Stimulated activated CD4-positive, alpha-beta T cell treated with anti-CD3 and anti-CD28 coated beads, TNF-alpha, amount 100 ng/mL, for 4 hours (primary cell): ENCODE measurements around the gene GDF3.
"Not testable (repeated sequence)": the region's sequence is repeated elsewhere in the genome, so short reads cannot be mapped to it uniquely, and the experiment has no call there.

Experiments
- DNase-seq, 3 experiments: peaks; one replicate each; pipeline ENCODE4 v3.0.0-alpha.2; 2020; ENCODE audit warnings: low read depth in 3 of 3

Gene GDF3

GRCh38 chr12:7695566-7696197 lies at the start of gene GDF3:
TSS of gene GDF3 (minus strand) at chr12:7695775. CDS start at chr12:7695728, 47 bp downstream.
- DNase-seq: no peak

- DNase-seq: no peak
These were observed 37.4 kb upstream of the GDF3 start for GRCh38 chr12:7732993-7733392.

- no peak for DNase-seq
These were observed 35.9 kb upstream of the GDF3 start for GRCh38 chr12:7731486-7731885.

GRCh38 chr12:7730984-7731383 lies 35.4 kb upstream of the GDF3 start:
- DNase-seq: not testable (repeated sequence)

- no peak for DNase-seq
These were observed 34.2 kb upstream of the GDF3 start for GRCh38 chr12:7729746-7730145.

- DNase-seq: no peak
These were observed 28.4 kb upstream of the GDF3 start for GRCh38 chr12:7723926-7724325.

- DNase-seq: no peak
These were observed 24.6 kb upstream of the GDF3 start for GRCh38 chr12:7719946-7720730.

- DNase-seq: no peak
These were observed 20.8 kb upstream of the GDF3 start for GRCh38 chr12:7716381-7716780.

- no peak for DNase-seq
These were observed 17.4 kb upstream of the GDF3 start for GRCh38 chr12:7712841-7713442.

GRCh38 chr12:7711133-7711532 lies 15.6 kb upstream of the GDF3 start, which contains the start of gene DPPA3:
TSS of gene DPPA3 (plus strand) at chr12:7711433. CDS start at chr12:7711571, 138 bp downstream.
- no peak for DNase-seq

GRCh38 chr12:7709969-7710675 lies 14.5 kb upstream of the GDF3 start:
- no peak for DNase-seq

- DNase-seq: no peak
These were observed 10.3 kb upstream of the GDF3 start for GRCh38 chr12:7705846-7706245.

GRCh38 chr12:7695237-7695560 lies 376 bp downstream of the GDF3 start:
- no peak for DNase-seq

GRCh38 chr12:7694556-7695236 lies 879 bp downstream of the GDF3 start:
- DNase-seq: no peak

- DNase-seq: no peak
These were observed 1.8 kb downstream of the GDF3 start for GRCh38 chr12:7693793-7694192.

- no peak for DNase-seq
These were observed 14.0 kb downstream of the GDF3 start for GRCh38 chr12:7681535-7681934.

GRCh38 chr12:7679251-7680045 lies 16.1 kb downstream of the GDF3 start:
- DNase-seq: no peak

- DNase-seq: no peak
These were observed 16.8 kb downstream of the GDF3 start for GRCh38 chr12:7678744-7679143.

- not testable (repeated sequence) for DNase-seq
These were observed 18.1 kb downstream of the GDF3 start for GRCh38 chr12:7677432-7677888.

GRCh38 chr12:7675455-7675854 lies 20.1 kb downstream of the GDF3 start:
- not testable (repeated sequence) for DNase-seq

GRCh38 chr12:7668171-7668570 lies 27.4 kb downstream of the GDF3 start:
- DNase-seq: no peak
